ENCODE measurements around the gene TUBGCP6.
A peak's percentile ranks its signal among the peaks of the same experiment; 100 is the strongest.
"Not testable (repeated sequence)": the region's sequence is repeated elsewhere in the genome, so short reads cannot be mapped to it uniquely, and the experiment has no call there.

TUBGCP6 gene

DNA sequence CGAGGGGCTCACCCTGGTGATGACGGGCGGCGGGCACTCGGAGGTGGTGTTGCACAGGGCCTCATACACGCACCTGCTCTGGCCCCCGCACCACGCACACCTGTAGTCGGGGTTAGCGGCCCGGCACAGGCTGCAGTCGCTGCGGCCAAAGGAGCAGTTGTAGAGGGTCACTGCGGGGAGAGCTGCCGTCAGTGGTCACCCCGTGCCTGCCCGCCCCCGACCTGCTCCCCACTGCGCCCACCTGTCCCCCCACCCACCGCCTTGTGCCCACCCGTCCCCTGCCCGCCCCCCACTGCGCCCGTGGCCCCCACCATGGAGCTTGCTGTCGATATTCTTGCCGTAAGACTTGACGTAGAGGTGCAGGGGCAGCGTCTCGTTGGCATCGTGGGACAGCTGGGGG lies 39.0 kb upstream of the TUBGCP6 start:
- no peak for ATAC-seq
- H3K4me3 Mint-ChIP-seq = no peak overlapping the region
- no peaks in the 10 kb centered on the region for H3K36me3 Mint-ChIP-seq (ENCODE audit: low read depth)
- no peaks in the 10 kb centered on the region for H3K27me3 Mint-ChIP-seq
- no peak for DNase-seq
- no peak overlapping the region for H3K27ac Mint-ChIP-seq
- H3K9me3 Mint-ChIP-seq = no peaks in the 10 kb centered on the region
- no peaks in the 10 kb centered on the region for H3K4me1 Mint-ChIP-seq

DNA sequence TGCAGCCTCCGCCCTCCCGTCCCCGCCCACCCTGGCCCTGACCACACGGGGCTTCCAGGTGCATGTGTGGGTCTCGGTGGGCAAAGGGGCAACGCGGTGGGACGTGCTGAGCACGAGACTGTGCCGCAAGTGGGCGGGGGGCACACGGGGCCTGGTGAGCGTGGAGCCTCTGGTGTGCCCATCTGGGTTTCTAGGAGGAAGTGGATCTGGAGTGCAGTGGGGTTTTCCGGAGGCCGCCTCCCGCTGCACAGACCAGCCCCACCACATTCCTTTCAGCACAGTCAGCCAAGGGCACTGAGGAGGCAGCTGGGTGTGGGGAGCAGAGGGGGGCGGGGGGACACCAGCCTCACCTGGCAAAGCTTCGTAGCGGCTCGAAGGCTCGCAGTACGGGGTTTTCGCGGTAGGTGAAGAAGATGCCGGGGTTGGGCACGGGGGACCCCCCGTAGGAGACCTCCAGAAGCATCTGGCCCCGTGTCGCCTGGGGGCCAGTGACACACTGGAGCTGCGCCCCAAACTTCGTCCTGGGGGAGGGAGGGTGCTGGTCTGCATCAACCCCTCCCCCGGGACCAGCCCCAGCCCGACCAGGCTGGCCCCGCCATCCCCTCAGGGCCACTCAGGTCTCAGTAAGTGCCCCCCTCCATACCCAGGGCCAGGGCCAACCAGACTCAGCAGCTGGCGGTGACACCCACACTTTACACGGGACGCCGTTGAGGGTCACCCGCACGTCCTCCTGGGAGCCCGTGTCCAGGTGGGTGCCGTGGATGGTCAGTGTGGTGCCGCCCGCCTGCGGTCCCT lies 37.7 kb upstream of the TUBGCP6 start:
- Mint-ChIP-seq H3K36me3 (ENCODE audit: low read depth) (no peaks in the 10 kb centered on the region), H3K4me1 (no peaks in the 10 kb centered on the region), H3K9me3 (no peaks in the 10 kb centered on the region), H3K27me3 (no peaks in the 10 kb centered on the region), H3K27ac (no peak overlapping the region), H3K4me3 (no peak overlapping the region)
- DNase-seq = no peak
- no peak for ATAC-seq

DNA sequence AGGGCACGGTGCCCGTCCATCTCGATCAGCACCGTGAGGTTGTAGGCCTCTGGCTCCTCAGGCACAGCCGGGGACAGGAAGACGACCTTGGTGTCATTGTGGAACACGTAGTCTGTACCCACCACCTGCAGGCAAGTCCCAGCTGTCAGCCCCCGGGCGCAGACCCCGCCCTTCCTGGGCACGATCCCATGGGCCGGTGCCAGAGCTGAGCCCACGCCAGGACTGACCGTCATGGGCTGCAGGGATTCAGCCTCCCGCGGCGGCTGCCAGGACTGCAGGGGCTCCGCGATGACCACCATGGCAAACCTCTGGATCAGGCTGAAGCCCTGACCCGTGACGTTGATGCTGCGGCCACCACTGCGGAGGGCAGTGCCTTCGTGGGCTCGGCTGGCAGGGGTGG lies 37.1 kb upstream of the TUBGCP6 start:
- Mint-ChIP-seq H3K4me3 (no peak overlapping the region), H3K27ac (no peak overlapping the region), H3K27me3 (no peaks in the 10 kb centered on the region), H3K9me3 (no peaks in the 10 kb centered on the region), H3K36me3 (ENCODE audit: low read depth) (no peaks in the 10 kb centered on the region), H3K4me1 (no peaks in the 10 kb centered on the region)
- DNase-seq = no peak
- ATAC-seq = no peak

DNA sequence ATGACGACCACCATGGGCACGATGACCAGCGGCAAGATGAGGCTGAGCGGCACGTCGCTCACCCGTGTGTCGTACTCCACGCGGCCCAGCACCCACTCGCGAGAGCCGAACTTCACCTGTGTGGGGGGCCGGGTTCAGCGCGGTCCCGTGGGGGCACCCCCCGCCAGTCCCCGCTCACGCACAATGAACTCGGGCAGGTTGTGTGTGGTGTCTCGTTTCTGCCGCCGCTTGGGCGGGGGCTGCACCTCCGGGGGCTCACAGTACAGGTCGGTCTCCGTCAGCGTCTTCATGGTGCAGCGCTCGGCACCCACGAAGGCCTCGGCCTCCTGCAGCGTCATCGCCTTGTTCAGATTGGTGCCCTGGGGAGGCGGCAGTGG lies 36.5 kb upstream of the TUBGCP6 start:
- ATAC-seq (no peak), DNase-seq (no peak)
- Mint-ChIP-seq H3K27ac (no peak overlapping the region), H3K9me3 (no peaks in the 10 kb centered on the region), H3K36me3 (ENCODE audit: low read depth) (no peaks in the 10 kb centered on the region), H3K4me3 (no peak overlapping the region), H3K27me3 (no peaks in the 10 kb centered on the region), H3K4me1 (no peaks in the 10 kb centered on the region)

DNA sequence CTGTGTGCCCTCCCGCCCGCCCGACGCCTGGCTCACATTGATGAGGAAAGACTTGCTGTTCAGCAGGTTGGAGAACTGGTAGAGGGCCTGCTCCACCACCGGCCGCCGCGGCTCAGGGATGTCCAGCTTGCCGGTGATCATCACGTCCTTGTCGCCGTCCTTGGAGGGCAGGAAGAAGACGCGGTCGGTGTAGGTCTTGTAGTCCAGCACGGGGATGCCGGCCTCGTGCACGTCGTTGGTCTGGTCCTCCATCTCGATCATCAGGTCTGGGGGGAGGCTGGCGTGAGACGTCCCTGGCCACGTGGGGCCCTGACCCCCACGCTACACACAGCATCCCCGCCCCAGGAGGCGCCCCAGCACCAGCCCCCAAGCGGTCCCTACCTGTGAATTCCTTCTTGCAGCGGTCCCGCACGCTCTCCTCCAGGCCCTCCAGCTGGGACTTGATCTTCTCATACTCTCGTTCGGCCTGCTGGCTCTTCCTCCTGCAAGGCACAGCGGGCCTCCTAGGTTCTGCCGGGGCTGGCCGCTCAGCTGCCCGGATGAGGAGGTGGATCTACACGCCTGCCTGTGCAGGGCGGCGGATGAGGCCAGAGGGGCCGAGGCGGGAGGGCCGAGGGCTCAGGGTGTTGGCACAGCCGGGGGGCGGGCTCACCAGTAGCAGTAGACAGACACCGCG lies 36.0 kb upstream of the TUBGCP6 start:
- Mint-ChIP-seq H3K4me1 (no peaks in the 10 kb centered on the region), H3K9me3 (no peaks in the 10 kb centered on the region), H3K27ac (no peak overlapping the region), H3K4me3 (no peak overlapping the region), H3K36me3 (ENCODE audit: low read depth) (no peaks in the 10 kb centered on the region), H3K27me3 (no peaks in the 10 kb centered on the region)
- DNase-seq = no peak
- ATAC-seq = no peak

DNA sequence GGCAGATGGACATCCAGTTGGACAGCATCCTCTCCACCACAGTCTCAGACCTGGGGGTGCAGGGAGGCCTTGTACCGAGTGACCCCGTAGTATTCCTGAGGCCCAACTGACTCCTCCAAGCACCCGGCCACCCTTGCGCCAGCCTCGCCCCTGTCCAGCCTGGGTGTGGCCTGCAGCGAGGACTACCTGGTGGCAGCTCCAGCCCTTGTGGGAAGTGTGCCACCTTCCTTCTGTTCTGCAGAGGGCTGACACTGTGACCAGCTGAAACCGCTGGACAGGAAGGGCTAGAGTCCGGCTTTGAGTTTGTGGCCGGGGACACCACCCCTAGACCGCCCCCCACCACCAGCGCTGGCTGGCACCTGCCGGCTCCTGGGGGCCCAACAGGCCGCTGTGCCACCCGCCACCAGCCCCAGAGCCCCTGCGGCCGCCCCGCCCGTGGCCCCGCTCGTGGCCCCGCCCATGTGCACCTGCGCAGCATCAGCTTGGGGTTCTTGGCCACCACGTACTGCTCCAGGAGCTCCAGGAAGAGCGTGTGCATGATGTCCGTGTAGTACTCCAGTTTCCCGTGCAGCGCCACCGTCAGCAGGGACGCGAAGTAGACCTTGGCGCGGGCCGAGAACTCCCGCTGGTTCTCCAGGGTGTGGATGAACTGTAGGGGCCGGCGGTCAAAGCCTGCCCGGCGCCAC lies 35.3 kb upstream of the TUBGCP6 start:
- Mint-ChIP-seq H3K27me3 (no peaks in the 10 kb centered on the region), H3K9me3 (no peaks in the 10 kb centered on the region), H3K4me3 (no peak overlapping the region), H3K27ac (no peak overlapping the region), H3K4me1 (no peaks in the 10 kb centered on the region), H3K36me3 (ENCODE audit: low read depth) (no peaks in the 10 kb centered on the region)
- ATAC-seq (no peak), DNase-seq (no peak)

DNA sequence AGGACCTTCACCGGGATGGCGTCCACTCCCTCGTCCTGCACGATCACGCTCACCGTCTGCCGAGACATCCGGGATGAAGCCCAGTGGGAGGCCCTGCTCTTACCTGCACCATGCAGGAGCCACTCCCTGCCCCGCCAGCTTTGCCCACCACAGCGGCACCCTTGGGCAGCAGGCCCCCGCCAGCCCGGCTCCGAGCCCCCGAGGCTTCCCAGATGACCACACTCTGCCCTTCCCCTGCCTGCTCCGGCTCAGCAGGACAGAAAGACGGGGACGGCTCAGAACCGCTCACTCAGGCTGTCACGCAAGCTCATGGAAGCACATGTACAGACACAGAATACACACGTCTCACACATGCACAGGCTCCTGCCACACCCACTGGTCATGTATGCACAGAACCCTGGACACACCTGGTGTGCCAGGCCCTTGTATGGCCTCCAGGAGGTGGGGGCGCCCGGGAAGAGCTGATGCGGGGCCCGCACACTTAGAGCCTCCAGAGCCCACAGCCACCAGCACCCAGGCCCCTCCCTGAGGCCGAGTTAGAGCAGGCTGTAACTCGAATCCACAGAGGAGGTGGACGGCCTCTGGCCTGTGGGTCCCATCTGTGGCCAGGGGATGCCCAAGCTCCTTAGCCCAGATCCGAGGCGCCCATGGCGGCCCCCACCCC lies 34.3 kb upstream of the TUBGCP6 start:
- Mint-ChIP-seq H3K9me3 (no peaks in the 10 kb centered on the region), H3K4me1 (no peaks in the 10 kb centered on the region), H3K27me3 (no peaks in the 10 kb centered on the region), H3K27ac (no peak overlapping the region), H3K4me3 (no peak overlapping the region), H3K36me3 (ENCODE audit: low read depth) (no peaks in the 10 kb centered on the region)
- DNase-seq = no peak
- ATAC-seq = no peak

DNA sequence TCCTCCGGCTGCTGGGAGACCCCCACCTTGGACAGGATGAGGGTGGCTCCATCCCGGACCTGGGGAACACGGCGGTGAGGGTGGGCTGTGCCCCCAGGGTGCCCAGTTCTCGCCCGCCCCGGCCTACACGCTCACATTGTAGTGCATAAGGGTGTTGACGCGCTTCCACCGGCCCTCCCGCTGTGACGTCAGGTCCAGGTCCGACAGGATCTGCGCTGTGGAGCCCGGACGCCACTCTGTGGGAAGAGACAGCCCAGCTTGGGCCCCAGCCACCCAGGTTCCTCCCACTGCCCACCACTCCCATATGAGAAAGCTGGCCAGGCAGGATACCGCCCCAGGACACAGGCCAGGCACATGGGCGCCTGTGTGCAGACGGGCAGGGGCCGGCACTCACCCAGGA lies 33.6 kb upstream of the TUBGCP6 start:
- ATAC-seq (no peak), DNase-seq (no peak)
- H3K4me1 Mint-ChIP-seq = no peaks in the 10 kb centered on the region
- H3K4me3 Mint-ChIP-seq = no peak overlapping the region
- H3K27me3 Mint-ChIP-seq = no peaks in the 10 kb centered on the region
- H3K9me3 Mint-ChIP-seq = no peaks in the 10 kb centered on the region
- H3K36me3 Mint-ChIP-seq (ENCODE audit: low read depth) = no peaks in the 10 kb centered on the region
- no peak overlapping the region for H3K27ac Mint-ChIP-seq

DNA sequence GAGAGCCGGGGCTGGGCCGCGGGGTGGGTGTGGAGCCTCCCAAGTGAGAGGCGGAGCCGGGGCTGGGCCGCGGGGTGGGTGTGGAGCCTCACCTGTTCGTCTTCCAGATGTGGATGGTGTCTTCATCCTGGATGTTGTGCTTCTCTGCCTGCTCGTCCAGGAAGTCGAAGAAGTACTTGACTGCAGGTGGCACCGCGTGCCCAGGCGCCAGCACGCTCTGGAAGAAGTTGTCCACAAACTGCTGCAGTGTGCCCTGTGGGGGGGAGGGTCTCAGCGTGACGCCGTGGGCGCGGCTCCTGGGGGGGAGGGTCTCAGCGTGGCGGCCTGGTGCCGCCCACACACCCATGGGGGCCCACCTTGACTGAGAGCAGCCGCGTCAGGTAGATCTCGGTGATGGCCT lies 32.9 kb upstream of the TUBGCP6 start:
- no peaks in the 10 kb centered on the region for H3K9me3 Mint-ChIP-seq
- no peak overlapping the region for H3K4me3 Mint-ChIP-seq
- H3K36me3 Mint-ChIP-seq (ENCODE audit: low read depth) = no peaks in the 10 kb centered on the region
- H3K4me1 Mint-ChIP-seq = no peaks in the 10 kb centered on the region
- ATAC-seq (no peak), DNase-seq (no peak)
- no peak overlapping the region for H3K27ac Mint-ChIP-seq
- no peaks in the 10 kb centered on the region for H3K27me3 Mint-ChIP-seq

DNA sequence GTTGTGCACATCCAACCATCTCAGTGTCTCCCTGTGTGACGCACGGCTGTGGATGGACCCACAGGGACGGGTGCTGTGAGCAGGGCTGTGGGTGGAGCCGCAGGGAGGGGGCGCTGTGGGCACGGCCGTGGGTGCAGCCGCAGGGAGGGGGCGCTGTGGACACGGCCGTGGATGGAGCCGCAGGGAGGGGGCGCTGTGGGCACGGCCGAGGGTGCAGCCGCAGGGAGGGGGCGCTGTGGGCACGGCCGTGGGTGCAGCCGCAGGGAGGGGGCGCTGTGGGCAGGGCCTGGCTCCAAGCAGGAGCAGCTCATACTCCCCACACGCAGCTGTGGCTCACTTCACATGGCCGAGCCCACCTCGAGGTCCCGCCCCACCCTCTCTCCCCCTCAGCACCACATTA lies 31.3 kb upstream of the TUBGCP6 start:
- H3K4me1 Mint-ChIP-seq = peaks cover 1% of the 10 kb centered on the region
- no peak overlapping the region for H3K4me3 Mint-ChIP-seq
- H3K27me3 Mint-ChIP-seq = peaks cover 3% of the 10 kb centered on the region
- no peak overlapping the region for H3K27ac Mint-ChIP-seq
- peak; percentile 68 for ATAC-seq
- H3K9me3 Mint-ChIP-seq = no peaks in the 10 kb centered on the region
- peak; percentile 63 for DNase-seq
- no peaks in the 10 kb centered on the region for H3K36me3 Mint-ChIP-seq (ENCODE audit: low read depth)

DNA sequence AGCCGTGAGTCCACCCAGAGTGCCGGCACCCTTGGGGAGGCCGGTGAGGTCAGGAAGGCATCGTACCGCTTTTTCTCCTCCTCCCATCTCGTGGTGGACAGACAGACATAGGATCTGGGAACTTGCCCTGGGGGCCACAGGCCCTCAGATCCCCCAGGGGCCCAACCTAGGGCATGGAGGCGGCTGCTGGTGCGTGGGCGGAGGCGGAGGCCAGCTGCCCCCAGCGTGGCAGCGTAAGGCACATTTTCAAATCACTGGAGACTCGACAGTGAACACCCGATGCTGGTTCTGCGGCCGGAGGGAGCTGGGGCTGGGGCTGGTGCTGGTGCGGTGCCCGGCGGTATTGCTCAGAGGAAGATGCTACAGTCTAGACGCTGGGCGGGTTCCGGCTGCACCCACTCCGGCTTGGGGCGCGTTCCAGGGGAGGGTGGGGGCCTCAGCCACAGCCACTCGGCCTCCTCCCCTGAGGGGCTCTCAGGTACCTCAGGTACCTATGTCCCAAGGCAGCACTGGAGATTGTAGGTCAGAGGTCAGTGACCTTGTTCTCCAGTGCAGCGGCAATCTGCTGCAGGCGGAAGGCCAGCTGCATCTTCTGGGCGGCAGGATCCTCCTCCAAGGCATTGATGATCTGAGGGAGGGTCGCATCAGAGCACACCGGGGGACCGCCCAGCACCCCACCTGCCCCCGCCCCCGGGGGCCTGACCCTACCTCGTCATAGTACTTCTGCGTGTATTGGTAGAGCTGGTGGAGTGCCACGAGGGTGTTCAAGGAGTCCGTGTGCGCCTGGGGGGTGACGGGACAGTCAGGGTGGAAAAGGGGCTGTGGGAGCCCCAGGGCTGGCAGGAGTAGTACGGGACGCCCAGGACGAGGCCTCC lies 30.6 kb upstream of the TUBGCP6 start:
- Mint-ChIP-seq H3K27ac (no peak overlapping the region), H3K9me3 (no peaks in the 10 kb centered on the region), H3K36me3 (ENCODE audit: low read depth) (no peaks in the 10 kb centered on the region), H3K4me1 (peaks cover 6% of the 10 kb centered on the region), H3K27me3 (peaks cover 5% of the 10 kb centered on the region), H3K4me3 (no peak overlapping the region)
- no peak for DNase-seq
- no peak for ATAC-seq

DNA sequence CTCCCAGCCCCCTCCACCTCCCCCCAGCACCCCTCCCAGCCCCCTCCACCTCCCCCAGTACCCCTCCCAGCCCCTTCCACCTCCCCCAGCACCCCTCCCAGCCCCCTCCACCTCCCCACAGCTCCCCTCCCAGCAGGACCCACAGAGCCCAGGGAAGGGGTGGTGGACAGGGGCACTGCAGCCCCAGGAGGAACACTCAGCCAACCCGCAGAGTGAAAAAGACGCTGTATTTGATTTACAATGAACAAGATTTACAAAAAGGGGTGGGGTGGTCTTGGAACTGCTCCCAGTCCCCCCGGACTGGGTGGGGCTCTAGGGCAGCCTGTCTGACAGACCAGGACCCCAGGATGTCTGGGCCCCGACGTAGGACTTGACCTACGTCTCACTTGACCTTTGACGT lies 29.9 kb upstream of the TUBGCP6 start:
- Mint-ChIP-seq H3K9me3 (no peaks in the 10 kb centered on the region), H3K27me3 (peaks cover 5% of the 10 kb centered on the region), H3K27ac (no peak overlapping the region), H3K4me3 (no peak overlapping the region), H3K4me1 (peaks cover 6% of the 10 kb centered on the region), H3K36me3 (ENCODE audit: low read depth) (no peaks in the 10 kb centered on the region)
- no peak for ATAC-seq
- no peak for DNase-seq

DNA sequence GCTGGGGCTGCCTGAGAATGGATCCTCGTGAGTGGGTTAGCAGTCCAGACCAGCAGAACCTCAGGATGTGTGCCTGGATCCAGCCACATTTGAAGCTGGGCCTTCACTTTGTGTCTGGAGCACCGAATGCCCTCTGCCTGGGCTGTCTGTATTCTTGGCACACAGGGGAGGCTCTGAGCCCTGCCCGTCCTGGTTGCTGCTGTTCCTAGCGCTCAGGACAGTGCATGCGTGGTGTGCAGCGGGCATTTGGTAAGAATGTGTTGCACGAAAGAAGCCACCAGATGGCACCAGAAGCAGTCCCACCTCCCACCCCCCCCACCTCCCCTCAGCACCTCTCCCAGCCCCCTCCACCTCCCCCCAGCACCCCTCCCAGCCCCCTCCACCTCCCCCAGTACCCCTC lies 29.5 kb upstream of the TUBGCP6 start:
- Mint-ChIP-seq H3K27me3 (peaks cover 5% of the 10 kb centered on the region), H3K4me3 (no peak overlapping the region), H3K4me1 (peaks cover 6% of the 10 kb centered on the region), H3K9me3 (no peaks in the 10 kb centered on the region), H3K36me3 (ENCODE audit: low read depth) (no peaks in the 10 kb centered on the region), H3K27ac (no peak overlapping the region)
- ATAC-seq (no peak), DNase-seq (peak; percentile 45)

DNA sequence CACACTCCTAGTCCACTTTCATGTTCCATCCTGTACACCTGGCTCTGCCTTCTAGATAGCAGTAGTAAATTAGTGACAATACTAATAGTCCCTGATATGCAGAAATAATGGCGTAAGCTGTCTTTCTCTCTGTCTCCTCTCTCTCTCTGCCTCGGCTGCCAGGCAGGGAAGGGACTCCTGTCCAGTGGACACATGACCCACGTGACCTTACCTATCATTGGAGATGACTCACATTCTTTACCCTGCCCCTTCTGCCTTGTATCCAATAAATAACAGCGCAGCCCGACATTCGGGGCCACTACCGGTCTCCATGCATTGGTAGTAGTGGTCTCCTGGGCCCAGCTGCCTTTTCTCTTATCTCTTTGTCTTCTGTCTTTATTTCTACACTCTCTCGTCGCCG lies 29.0 kb upstream of the TUBGCP6 start:
- not testable (repeated sequence) for H3K9me3 Mint-ChIP-seq; DNase-seq; H3K27me3 Mint-ChIP-seq; H3K4me1 Mint-ChIP-seq; ATAC-seq; H3K36me3 Mint-ChIP-seq (ENCODE audit: low read depth); H3K27ac Mint-ChIP-seq; H3K4me3 Mint-ChIP-seq

Measured in activated naive CD8-positive, alpha-beta T cell treated with anti-CD3 and anti-CD28 coated beads, Interleukin-2, amount 50 U/mL, for 24 hours (primary cell).